Testis (tissue), 2 donors: ENCODE data around the gene CRISP2.

Experiments
- POLR2A ChIP-seq: fragments of 450-650 bp; IDR thresholded peaks from one replicate; pipeline ENCODE4 v1.6.1; 2017; ENCODE audit warnings: antibody characterized with exemption, mild to moderate bottlenecking, moderate library complexity
- TF ChIP-seq, protein P1 (sequence below), 3 experiments: fragments of 450-650 bp in 2 of 3; fragments of 200-600 bp in 1 of 3; sonication (generic) in 1 of 3; IDR thresholded peaks; one replicate each; pipeline ENCODE4 v1.5.1; 2016 to 2019; ENCODE audit warnings: antibody characterized with exemption in 3 of 3, mild to moderate bottlenecking in 2 of 3, moderate library complexity in 1 of 3

DNA sequence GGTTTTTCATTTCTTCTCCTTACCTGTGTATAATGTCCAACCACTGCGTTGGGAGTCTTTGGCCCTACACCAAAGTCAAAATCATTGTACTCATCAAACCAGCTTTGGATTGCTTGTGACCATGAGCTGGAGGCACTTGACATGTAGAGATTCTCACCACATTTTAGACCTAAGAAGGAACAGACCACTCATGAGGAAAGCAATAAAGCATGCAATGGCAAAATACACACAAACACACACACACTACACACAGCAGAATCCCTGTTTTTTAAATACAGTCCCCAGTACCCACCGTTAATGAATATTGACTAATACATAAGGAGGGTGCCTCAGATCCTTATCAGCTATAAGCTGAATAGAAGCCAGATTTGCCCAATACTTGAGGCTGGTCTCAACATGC is 20.3 kb upstream of the CRISP2 start:
- TF ChIP-seq, protein P1, sequence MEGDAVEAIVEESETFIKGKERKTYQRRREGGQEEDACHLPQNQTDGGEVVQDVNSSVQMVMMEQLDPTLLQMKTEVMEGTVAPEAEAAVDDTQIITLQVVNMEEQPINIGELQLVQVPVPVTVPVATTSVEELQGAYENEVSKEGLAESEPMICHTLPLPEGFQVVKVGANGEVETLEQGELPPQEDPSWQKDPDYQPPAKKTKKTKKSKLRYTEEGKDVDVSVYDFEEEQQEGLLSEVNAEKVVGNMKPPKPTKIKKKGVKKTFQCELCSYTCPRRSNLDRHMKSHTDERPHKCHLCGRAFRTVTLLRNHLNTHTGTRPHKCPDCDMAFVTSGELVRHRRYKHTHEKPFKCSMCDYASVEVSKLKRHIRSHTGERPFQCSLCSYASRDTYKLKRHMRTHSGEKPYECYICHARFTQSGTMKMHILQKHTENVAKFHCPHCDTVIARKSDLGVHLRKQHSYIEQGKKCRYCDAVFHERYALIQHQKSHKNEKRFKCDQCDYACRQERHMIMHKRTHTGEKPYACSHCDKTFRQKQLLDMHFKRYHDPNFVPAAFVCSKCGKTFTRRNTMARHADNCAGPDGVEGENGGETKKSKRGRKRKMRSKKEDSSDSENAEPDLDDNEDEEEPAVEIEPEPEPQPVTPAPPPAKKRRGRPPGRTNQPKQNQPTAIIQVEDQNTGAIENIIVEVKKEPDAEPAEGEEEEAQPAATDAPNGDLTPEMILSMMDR (IDR thresholded peaks at IDR 0.05), result no peak
- TF ChIP-seq POLR2A, result no peak
